Thyroid gland (tissue), 4 donors: ENCODE results near the gene ST3GAL3.
A peak's percentile ranks its signal among the peaks of the same experiment; 100 is the strongest.

Experiments
- CTCF ChIP-seq, 6 experiments: fragments of 200-600 bp in 3 of 6; fragments of 450-650 bp in 3 of 6; sonication (generic) in 3 of 6; IDR thresholded peaks; one replicate each; pipeline ENCODE4 v1.5.1; 2016 to 2019; ENCODE audit warnings: antibody characterized with exemption in 6 of 6, mild to moderate bottlenecking in 2 of 6, inconsistent platforms in 1 of 6, moderate library complexity in 1 of 6
- POLR2A ChIP-seq, 2 donors: fragments of 450-650 bp; IDR thresholded peaks; one replicate each; pipeline ENCODE4 v1.6.1; 2017; ENCODE audit warnings: antibody characterized with exemption in 2 of 2, mild to moderate bottlenecking in 2 of 2, moderate library complexity in 1 of 2

GRCh38 chr1:43974443-43975248 lies 267.3 kb downstream of the ST3GAL3 start, which contains the start of gene ATP6V0B:
- peak in 3 of 6 experiments; percentile 29 to 44 (median 31) for TF ChIP-seq CTCF (IDR thresholded peaks at IDR 0.05)
- peak; percentile 81 to 94 for TF ChIP-seq POLR2A (IDR thresholded peaks at IDR 0.05)
